ENCODE measurements around the gene HS3ST4. TPM values are rescaled to one million over a fixed set of nuclear protein-coding genes. Genes with fewer than 3 reads are reported as not detected.

Gene HS3ST4
- total and polyA plus RNA-seq, 2 of the 8 experiments (the other 6 are each of a cell fraction or from before 2014, with no cell fraction given): 1.9 to 3.3 TPM

DNA sequence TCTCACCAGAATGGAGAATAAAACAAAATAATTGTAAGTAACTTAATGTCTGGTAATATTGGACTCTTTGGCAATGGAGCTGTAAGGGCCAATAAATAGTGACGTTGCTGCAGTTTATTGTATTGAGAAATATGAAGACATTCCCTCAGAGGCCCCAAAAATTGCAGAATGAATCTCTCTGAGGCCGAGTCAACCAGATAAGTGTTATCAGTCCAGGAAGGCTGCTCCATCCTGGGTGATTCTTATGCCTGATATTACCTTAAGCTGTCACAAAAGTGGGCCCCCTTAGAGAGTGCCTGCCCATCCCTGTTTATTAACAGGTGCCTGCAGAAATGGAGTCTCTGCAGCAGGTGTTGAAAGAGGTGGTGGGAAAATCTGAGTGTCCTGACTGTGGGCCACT, 219.2 kb downstream of the HS3ST4 start (continued):
- TF ChIP-seq EGR1 (IDR thresholded peaks at IDR 0.05; ENCODE audit: borderline replicate concordance, low read depth, low read length): no peak
- no peak for TF ChIP-seq TAF1 (IDR thresholded peaks at IDR 0.05; ENCODE audit: low read depth, low read length)
- TF ChIP-seq CREB1 (IDR thresholded peaks at IDR 0.05): no peak
- no peak for TF ChIP-seq CTBP2 (IDR thresholded peaks at IDR 0.05; ENCODE audit: borderline replicate concordance, insufficient read depth, insufficient read length, low read length)
- TF ChIP-seq JUND (IDR thresholded peaks at IDR 0.05; ENCODE audit: low read length): no peak
- TF ChIP-seq POU5F1 (IDR thresholded peaks at IDR 0.05; ENCODE audit: low read depth, low read length): no peak
- no peak for TF ChIP-seq BACH1 (IDR thresholded peaks at IDR 0.05; ENCODE audit: low read length)
- no peak for TF ChIP-seq GABPA (IDR thresholded peaks at IDR 0.05; ENCODE audit: borderline replicate concordance, insufficient read depth, low read length)
- TF ChIP-seq TBP (IDR thresholded peaks at IDR 0.05; ENCODE audit: low read depth, low read length): no peak
